PC-3 (cell line): ENCODE data around the gene OR8B8.

Experiments used
- EZH2 ChIP-seq: fragments of 300-600 bp; sonication (generic); IDR thresholded peaks from one replicate; pipeline ENCODE4 v1.6.1; 2017; ENCODE audit warnings: antibody characterized with exemption, mild to moderate bottlenecking, low read length; ENCODE audit not compliant: unreplicated experiment
- EZH2phosphoT487 ChIP-seq: fragments of 300-600 bp; sonication (generic); IDR thresholded peaks from 2 replicates; pipeline ENCODE4 v1.6.1; 2018; ENCODE audit warnings: mild to moderate bottlenecking, antibody characterized with exemption, low read length, borderline replicate concordance
- TF ChIP-seq, protein P1 (sequence below): fragments of 300-600 bp; sonication (generic); conservative IDR thresholded peaks from 2 replicates; pipeline ENCODE4 v1.5.1; 2017; ENCODE audit warnings: antibody characterized with exemption, low read depth, mild to moderate bottlenecking, low read length

GRCh38 chr11:124467381-124467927, 22.0 kb upstream of the OR8B8 start:
- TF ChIP-seq, protein P1, sequence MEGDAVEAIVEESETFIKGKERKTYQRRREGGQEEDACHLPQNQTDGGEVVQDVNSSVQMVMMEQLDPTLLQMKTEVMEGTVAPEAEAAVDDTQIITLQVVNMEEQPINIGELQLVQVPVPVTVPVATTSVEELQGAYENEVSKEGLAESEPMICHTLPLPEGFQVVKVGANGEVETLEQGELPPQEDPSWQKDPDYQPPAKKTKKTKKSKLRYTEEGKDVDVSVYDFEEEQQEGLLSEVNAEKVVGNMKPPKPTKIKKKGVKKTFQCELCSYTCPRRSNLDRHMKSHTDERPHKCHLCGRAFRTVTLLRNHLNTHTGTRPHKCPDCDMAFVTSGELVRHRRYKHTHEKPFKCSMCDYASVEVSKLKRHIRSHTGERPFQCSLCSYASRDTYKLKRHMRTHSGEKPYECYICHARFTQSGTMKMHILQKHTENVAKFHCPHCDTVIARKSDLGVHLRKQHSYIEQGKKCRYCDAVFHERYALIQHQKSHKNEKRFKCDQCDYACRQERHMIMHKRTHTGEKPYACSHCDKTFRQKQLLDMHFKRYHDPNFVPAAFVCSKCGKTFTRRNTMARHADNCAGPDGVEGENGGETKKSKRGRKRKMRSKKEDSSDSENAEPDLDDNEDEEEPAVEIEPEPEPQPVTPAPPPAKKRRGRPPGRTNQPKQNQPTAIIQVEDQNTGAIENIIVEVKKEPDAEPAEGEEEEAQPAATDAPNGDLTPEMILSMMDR = no peak
- TF ChIP-seq EZH2phosphoT487 (no peak), EZH2 (no peak)
